ENCODE data around the gene ASCC3. TPM values are rescaled to one million over a fixed set of nuclear protein-coding genes. Genes with fewer than 3 reads are reported as not detected.
"Not testable (repeated sequence)": the region's sequence is repeated elsewhere in the genome, so short reads cannot be mapped to it uniquely, and the experiment has no call there.

Gene ASCC3
- total RNA-seq, 1 experiment from 2014 or later: 40.5 TPM

- Histone ChIP-seq H3K9me2 (ENCODE audit: insufficient read depth) (no peaks in the 10 kb centered on the region), H3K4me3 (replicated peaks in 1 of 2; ENCODE audit: low read depth in 1 of 2, low read length in 2 of 2) (no peak overlapping the region), H3K9me3 (ENCODE audit: control insufficient read depth in 1 of 2, insufficient read depth in 1 of 2, low read depth in 1 of 2, low read length in 2 of 2) (no peaks in the 10 kb centered on the region), H3K27me3 (ENCODE audit: insufficient read depth, low read length) (no peaks in the 10 kb centered on the region), H3K4me2 (ENCODE audit: low read length) (no peak overlapping the region), H3K79me2 (ENCODE audit: insufficient read depth, low read length) (no peaks in the 10 kb centered on the region), H3K9ac (ENCODE audit: low read length) (no peak overlapping the region), H3K27ac (ENCODE audit: low read depth, low read length) (no peak overlapping the region), H3K36me3 (ENCODE audit: control insufficient read depth in 1 of 2, insufficient read depth in 2 of 2, low read length in 2 of 2) (no peaks in the 10 kb centered on the region; a peak in 1 of 4 replicates), H3K4me1 (ENCODE audit: control insufficient read depth in 1 of 2, insufficient read depth in 2 of 2, low read length in 2 of 2) (no peaks in the 10 kb centered on the region), H4K20me1 (ENCODE audit: insufficient read depth) (no peaks in the 10 kb centered on the region), H2AFZ (ENCODE audit: low read depth, low read length, poor library complexity, severe bottlenecking) (no peak overlapping the region)
- no peak for TF ChIP-seq ELF1 (IDR thresholded peaks at IDR 0.05; ENCODE audit: borderline replicate concordance, low read depth)
- ATAC-seq (no peak), DNase-seq (ENCODE audit: low read depth, low spot score) (no peak)
- POLR2A ChIA-PET: no interaction called here
- no TSS peak for BruUV-seq (replicated peaks)
- intact Hi-C loops (cut with micrococcal nuclease): no loop called here
- CTCF ChIA-PET: no interaction called here
- RAD21 ChIA-PET (ENCODE audit: low non-redundant PET in 1 of 2, low total read pairs in 2 of 2, uncharacterized antibody in 2 of 2, unreplicated experiment in 2 of 2): no interaction called here
Observed at GRCh38 chr6:100740439-100740838, 140.7 kb downstream of the ASCC3 start.

DNA sequence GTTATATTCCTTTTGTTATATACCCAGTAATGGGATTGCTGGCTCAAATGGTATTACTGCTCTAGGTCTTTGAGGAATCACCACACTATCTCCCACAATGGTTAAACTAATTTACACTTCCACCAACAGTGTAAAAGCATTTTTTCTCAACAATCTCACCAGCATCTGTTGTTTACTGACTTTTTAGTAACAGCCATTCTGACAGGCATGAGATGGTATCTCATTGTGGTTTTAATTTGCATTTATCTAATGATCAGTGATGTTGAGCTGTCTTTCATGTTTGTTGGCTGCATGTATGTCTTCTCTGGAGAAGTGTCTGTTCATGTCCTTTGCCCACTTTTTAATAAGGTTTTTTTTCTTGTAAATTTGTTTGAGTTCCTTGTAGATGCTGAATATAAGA is 143.4 kb downstream of the ASCC3 start:
- intact Hi-C loops (cut with micrococcal nuclease); RAD21 ChIA-PET (ENCODE audit: low non-redundant PET in 1 of 2, low total read pairs in 2 of 2, uncharacterized antibody in 2 of 2, unreplicated experiment in 2 of 2); BruUV-seq (replicated peaks): not testable (repeated sequence)

DNA sequence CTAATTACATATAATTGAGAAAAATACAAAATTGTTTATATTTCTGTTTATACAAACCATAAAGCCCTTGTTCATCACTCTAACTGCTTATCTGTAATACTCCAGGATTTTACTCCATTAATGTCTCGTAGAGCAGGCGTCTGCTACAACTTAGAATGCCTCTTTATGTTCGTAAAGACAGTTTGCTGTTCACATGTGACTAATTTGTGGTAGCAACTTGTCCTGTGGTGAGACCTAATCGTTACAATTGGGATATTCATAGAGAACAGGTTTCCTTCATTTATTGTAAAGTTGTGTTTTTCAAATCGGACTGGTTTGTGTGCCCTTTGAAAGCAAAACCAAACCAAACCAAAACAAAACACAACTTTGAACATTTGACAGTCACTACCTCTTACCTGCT is 149.7 kb downstream of the ASCC3 start:
- no peak for ATAC-seq
- H3K9ac ChIP-seq (ENCODE audit: low read length): no peak overlapping the region
- CTCF ChIA-PET: interaction anchor here (1.4 kb wide), 1 partner anchor 12 kb away, joined by 4 read pairs; no protein-coding TSS in a partner anchor
- H3K9me3 ChIP-seq (ENCODE audit: control insufficient read depth in 1 of 2, insufficient read depth in 1 of 2, low read depth in 1 of 2, low read length in 2 of 2): no peaks in the 10 kb centered on the region
- no peak overlapping the region for H3K4me3 ChIP-seq (replicated peaks in 1 of 2; ENCODE audit: low read depth in 1 of 2, low read length in 2 of 2)
- no peak for DNase-seq (ENCODE audit: low read depth, low spot score)
- H4K20me1 ChIP-seq (ENCODE audit: insufficient read depth): no peaks in the 10 kb centered on the region
- no peak overlapping the region for H2AFZ ChIP-seq (ENCODE audit: low read depth, low read length, poor library complexity, severe bottlenecking)
- H3K4me1 ChIP-seq (ENCODE audit: control insufficient read depth in 1 of 2, insufficient read depth in 2 of 2, low read length in 2 of 2): no peaks in the 10 kb centered on the region
- no peaks in the 10 kb centered on the region for H3K27me3 ChIP-seq (ENCODE audit: insufficient read depth, low read length)
- intact Hi-C loops (cut with micrococcal nuclease): no loop called here
- no peaks in the 10 kb centered on the region for H3K36me3 ChIP-seq (ENCODE audit: control insufficient read depth in 1 of 2, insufficient read depth in 2 of 2, low read length in 2 of 2)
- RAD21 ChIA-PET (ENCODE audit: low non-redundant PET in 1 of 2, low total read pairs in 2 of 2, uncharacterized antibody in 2 of 2, unreplicated experiment in 2 of 2): no interaction called here
- no peaks in the 10 kb centered on the region for H3K9me2 ChIP-seq (ENCODE audit: insufficient read depth)
- no peaks in the 10 kb centered on the region for H3K79me2 ChIP-seq (ENCODE audit: insufficient read depth, low read length)
- POLR2A ChIA-PET: no interaction called here
- no peak overlapping the region for H3K27ac ChIP-seq (ENCODE audit: low read depth, low read length)
- BruUV-seq (replicated peaks): no TSS peak
- no peak overlapping the region for H3K4me2 ChIP-seq (ENCODE audit: low read length)
- no peak for TF ChIP-seq RAD21 (IDR thresholded peaks at IDR 0.05; ENCODE audit: low read depth)
- TF ChIP-seq ELF1 (IDR thresholded peaks at IDR 0.05; ENCODE audit: borderline replicate concordance, low read depth): no peak
- no peak for TF ChIP-seq FOSL1 (IDR thresholded peaks at IDR 0.05; ENCODE audit: low read depth)
- TF ChIP-seq SRF (IDR thresholded peaks at IDR 0.05; ENCODE audit: low read depth): no peak
- no peak for TF ChIP-seq ZNF274 (IDR thresholded peaks at IDR 0.05; ENCODE audit: low read depth, low read length)
- no peak for TF ChIP-seq CBX3 (IDR thresholded peaks at IDR 0.05; ENCODE audit: low read depth)
- TF ChIP-seq POLR2A (IDR thresholded peaks at IDR 0.05; ENCODE audit: borderline replicate concordance, extremely low read depth, insufficient read depth, insufficient read length): no peak
- TF ChIP-seq SP1 (IDR thresholded peaks at IDR 0.05; ENCODE audit: low read depth): no peak
- no peak for TF ChIP-seq JUND (IDR thresholded peaks at IDR 0.05)
- TF ChIP-seq ZFX (IDR thresholded peaks at IDR 0.05): no peak
- TF ChIP-seq, protein P1, sequence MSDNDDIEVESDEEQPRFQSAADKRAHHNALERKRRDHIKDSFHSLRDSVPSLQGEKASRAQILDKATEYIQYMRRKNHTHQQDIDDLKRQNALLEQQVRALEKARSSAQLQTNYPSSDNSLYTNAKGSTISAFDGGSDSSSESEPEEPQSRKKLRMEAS (IDR thresholded peaks at IDR 0.05): no peak
- TF ChIP-seq ATF3 (IDR thresholded peaks at IDR 0.05): no peak
- no peak for TF ChIP-seq EGR1 (IDR thresholded peaks at IDR 0.05; ENCODE audit: low read depth)
- TF ChIP-seq EZH2 (IDR thresholded peaks at IDR 0.05): no peak

More for the DNA sequence above, 143.4 kb downstream of the ASCC3 start:
- H3K27ac ChIP-seq (ENCODE audit: low read depth, low read length); POLR2A ChIA-PET; H2AFZ ChIP-seq (ENCODE audit: low read depth, low read length, poor library complexity, severe bottlenecking); ATAC-seq; H3K4me3 ChIP-seq (replicated peaks in 1 of 2; ENCODE audit: low read depth in 1 of 2, low read length in 2 of 2); H3K79me2 ChIP-seq (ENCODE audit: insufficient read depth, low read length); H3K4me1 ChIP-seq (ENCODE audit: control insufficient read depth in 1 of 2, insufficient read depth in 2 of 2, low read length in 2 of 2); H3K9me3 ChIP-seq (ENCODE audit: control insufficient read depth in 1 of 2, insufficient read depth in 1 of 2, low read depth in 1 of 2, low read length in 2 of 2); H4K20me1 ChIP-seq (ENCODE audit: insufficient read depth); H3K4me2 ChIP-seq (ENCODE audit: low read length); H3K9ac ChIP-seq (ENCODE audit: low read length); CTCF ChIA-PET; H3K9me2 ChIP-seq (ENCODE audit: insufficient read depth); H3K27me3 ChIP-seq (ENCODE audit: insufficient read depth, low read length); H3K36me3 ChIP-seq (ENCODE audit: control insufficient read depth in 1 of 2, insufficient read depth in 2 of 2, low read length in 2 of 2); DNase-seq (ENCODE audit: low read depth, low spot score): not testable (repeated sequence)

Measured in HCT116 (cell line).